Globus pallidus (tissue), 1 donor: ENCODE results near the gene PKN2.

Experiments used
- DNase-seq: peaks from one replicate; pipeline ENCODE4 v3.0.0-alpha.2; 2015; ENCODE audit warnings: low spot score

The PKN2 gene

GRCh38 chr1:88735382-88735781, 51.3 kb downstream of the PKN2 start:
- DNase-seq, result no peak

GRCh38 chr1:88735909-88736308, 51.8 kb downstream of the PKN2 start:
- DNase-seq, result no peak

DNA sequence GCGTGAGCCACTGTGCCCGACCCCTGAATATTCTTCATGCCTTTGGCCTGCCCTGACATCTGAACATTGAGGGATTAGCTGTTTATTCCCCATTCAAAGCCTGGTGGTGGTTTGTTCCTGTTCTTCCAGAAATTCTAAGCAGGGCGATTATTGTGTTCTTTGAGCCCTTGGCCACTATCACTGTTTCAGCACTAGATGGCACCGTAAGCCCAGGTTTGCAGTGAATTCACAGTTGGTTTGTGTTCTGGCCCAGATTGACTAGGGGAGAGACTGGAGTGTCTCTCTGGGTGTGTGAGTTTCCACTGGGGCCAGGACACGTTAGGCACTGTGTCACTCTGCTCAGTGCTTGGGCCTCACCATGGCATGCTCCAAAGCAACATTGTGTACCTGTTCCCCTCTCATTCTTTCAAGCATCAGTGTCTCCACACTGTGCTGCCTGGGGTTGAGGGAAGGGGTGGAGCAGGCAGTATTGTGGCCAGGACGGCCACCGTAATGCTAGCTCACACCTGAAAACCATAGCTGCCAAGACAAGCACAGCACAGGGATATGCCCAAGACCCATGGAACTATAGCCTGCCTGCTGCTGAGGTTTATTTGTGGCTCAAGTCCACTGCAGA, 52.7 kb downstream of the PKN2 start:
- DNase-seq, result no peak

DNA sequence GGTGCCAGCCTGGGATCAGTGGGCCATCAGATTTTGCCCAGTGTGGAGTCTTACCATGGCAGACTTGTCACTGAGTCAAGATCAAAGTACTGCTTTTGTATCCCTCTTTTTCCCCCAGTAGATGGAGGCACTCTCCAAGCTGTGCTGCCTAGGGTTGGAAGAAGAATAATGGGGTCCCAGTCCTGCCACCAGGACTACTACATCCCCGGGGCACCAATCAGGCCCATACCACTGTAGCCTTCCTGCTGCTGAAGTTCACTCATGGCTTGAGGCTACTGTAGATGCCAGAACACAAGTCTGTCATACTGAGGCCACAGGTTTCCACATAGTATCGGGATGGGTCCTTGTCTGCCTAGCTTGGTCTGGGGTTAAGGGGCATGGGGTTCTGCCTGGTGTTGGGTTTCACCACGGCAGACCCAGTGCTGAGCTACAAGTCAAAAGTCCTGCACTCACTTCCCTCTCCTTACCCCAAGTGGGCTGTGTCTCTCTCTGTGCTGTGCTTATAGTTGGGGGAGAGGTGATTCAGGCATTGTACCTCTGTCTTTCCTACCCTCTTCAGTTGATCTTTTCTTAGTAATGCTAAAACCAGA, 53.4 kb downstream of the PKN2 start:
- no peak for DNase-seq

DNA sequence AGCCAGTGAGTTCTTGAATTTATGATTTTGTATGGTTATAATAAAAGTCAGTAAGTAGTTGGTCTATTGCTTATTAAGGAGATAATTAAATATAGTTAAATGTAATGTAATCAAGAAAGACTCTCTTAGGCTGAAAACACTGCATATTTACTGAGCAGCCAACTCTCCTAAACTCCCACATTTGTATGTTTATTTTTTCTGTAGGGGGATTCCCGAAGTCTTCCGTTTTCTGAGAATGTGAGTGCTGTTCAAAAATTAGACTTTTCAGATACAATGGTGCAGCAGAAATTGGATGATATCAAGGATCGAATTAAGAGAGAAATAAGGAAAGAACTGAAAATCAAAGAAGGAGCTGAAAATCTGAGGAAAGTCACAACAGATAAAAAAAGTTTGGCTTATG, 56.7 kb downstream of the PKN2 start:
- DNase-seq, result no peak

GRCh38 chr1:88741413-88741812, 57.3 kb downstream of the PKN2 start:
- no peak for DNase-seq

DNA sequence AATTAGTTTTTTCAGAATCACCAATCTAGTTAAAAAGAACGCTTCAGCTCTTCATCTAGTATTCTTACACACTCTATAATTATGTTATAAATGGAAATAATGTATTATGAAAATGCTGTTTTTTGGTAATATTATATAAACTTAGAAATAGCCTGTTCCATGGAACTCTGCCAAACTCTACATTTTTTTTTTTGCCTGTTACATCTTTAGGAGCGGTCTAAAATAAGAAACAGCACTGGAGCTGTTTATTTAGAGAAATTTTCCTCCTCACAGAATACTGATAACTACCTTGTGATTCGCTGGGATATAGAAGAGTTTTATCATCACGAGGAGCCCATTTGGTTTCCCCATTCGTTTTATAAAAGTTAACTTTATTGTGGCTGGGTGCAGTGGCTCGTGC, 58.5 kb downstream of the PKN2 start:
- DNase-seq, result no peak

DNA sequence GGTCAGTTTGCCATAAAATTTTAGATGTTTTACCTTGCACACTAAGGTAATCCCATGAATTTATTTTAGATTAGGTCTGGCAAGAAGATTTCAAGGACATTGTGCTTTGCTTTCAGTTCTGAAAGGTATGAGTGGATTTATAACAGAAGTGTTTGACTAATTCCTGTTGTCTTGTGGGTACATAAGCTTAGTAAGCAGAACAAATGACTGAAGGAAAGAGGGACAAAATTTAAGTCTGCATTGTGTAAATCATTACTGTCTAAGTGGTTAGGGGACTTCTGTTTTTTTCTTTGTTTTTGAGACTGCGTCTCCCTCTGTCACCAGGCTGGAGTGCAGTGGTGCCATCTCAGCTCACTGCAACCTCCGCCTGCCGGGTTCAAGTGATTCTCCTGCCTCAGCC, 60.1 kb downstream of the PKN2 start:
- DNase-seq, result no peak

- no peak for DNase-seq
These were observed 62.8 kb downstream of the PKN2 start for GRCh38 chr1:88746916-88747315.

GRCh38 chr1:88751714-88752113, 67.6 kb downstream of the PKN2 start:
- DNase-seq, result no peak

- DNase-seq, result no peak
These were observed 69.4 kb downstream of the PKN2 start for GRCh38 chr1:88753506-88753905.

- DNase-seq, result no peak
These were observed 79.8 kb downstream of the PKN2 start for GRCh38 chr1:88763649-88764406.

GRCh38 chr1:88768187-88768586, 84.1 kb downstream of the PKN2 start:
- no peak for DNase-seq

DNA sequence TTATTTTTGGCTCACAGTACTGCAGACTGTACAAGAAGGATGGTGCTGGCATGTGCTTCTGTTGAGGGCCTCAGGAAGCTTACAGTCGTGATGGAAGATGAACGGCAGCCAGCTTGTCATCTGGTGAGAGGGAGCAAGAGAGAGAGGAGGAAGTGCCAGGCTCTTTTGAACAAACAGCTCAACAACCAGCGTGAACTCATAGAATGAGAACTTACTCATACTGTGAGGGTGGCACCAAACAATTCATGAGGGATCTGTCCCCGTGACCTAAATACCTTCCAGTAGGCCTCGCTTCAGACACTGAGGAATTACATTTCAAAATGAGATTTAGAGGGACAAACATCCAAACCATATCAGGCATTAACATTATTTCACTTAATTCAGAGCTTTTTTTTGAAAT, 84.7 kb downstream of the PKN2 start:
- DNase-seq, result no peak

GRCh38 chr1:88773540-88774150, 89.6 kb downstream of the PKN2 start:
- DNase-seq, result no peak

GRCh38 chr1:88774151-88774556, 90.1 kb downstream of the PKN2 start:
- no peak for DNase-seq

- no peak for DNase-seq
These were observed 93.6 kb downstream of the PKN2 start for GRCh38 chr1:88777604-88778149.

- DNase-seq, result no peak
These were observed 95.8 kb downstream of the PKN2 start for GRCh38 chr1:88779880-88780279.

GRCh38 chr1:88780485-88780884, 96.4 kb downstream of the PKN2 start:
- no peak for DNase-seq

DNA sequence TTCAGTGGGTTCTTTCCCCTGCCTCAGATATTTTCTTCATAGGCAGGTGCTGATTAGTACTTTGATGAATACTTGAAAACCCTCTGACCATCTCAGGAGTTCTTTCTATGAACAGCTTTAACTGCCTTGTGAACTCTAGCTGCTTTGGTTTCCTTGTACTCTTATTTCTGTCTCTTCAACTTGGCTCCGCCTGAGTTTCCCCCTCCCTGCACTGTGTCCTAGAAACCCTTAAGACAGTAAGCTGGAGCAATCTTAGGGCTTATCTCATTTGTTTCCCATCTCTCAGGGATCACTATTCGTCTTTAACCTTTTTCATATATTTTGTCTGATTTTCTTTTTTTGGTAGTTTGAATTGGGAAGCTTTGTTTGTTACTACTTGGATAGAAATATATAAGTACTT, 99.1 kb downstream of the PKN2 start:
- no peak for DNase-seq

DNA sequence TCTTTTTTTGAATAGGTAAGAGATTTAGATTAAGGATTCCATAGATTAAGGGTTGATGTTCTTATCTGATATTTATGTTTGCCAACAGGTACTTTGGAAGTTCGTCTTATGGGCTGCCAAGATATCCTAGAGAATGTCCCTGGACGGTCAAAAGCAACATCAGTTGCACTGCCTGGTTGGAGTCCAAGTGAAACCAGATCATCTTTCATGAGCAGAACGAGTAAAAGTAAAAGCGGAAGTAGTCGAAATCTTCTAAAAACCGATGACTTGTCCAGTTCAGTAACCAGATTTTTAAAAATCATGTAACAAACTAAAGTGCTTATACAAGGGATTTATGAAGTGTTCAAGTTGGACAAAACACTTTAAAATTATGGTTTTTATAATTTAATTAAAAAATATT, 100.5 kb downstream of the PKN2 start:
- DNase-seq, result no peak

DNA sequence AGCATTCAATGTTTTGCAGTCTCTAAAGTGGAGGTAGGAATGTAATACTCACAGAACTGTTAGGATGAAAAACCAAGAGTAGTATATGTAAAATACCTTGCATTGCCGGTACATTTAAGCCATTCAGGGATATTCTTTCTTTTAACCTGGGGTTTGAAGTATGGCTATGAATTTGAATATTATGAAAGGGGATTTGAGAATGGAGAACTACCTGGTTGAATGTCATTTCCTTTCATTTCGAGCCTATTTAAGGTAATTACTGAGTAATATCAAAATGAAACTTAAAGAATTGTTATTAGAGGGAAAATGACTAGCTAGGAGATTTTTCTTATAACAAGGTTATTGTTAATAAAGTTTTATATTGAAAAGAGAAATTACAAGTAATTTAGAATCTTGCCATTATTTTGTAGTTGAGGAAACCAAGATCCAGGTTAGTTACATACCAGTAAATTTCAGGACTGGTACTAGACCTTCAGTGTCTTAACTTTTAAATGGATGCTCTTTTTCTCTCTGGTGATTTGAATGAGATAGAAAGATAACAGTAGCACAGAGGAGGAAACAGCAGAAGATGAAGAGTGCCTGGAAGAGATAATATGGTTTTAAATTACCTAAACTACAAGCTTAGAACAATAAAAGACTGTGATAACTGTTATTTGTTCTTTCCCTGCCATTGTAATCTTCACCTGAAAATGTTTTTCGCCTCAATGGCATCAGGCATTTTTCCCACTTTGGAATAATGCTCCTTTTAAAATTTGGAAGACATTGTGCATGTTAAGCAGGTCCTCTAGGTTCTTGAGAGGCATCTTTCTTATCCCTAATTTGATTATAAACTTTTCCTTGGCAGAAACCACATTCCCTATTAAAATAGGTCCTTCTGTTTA, 103.2 kb downstream of the PKN2 start:
- no peak for DNase-seq
